H1 (cell line): ENCODE measurements around the gene DCLK1. TPM values are rescaled to one million over a fixed set of nuclear protein-coding genes. Genes with fewer than 3 reads are reported as not detected.

Experiments
- EZH2 ChIP-seq: fragments of 200-600 bp; sonication (generic); IDR thresholded peaks from 2 replicates; pipeline ENCODE4 v1.7.1; 2012; ENCODE audit warnings: low read depth, mild to moderate bottlenecking, moderate library complexity, low read length, inconsistent platforms; ENCODE audit not compliant: severe bottlenecking
- KDM5A ChIP-seq: fragments of 200-600 bp; IDR thresholded peaks from 2 replicates; pipeline ENCODE4 v1.7.1; 2012; ENCODE audit warnings: mild to moderate bottlenecking, low read length, inconsistent platforms, mixed read lengths
- TAF7 ChIP-seq: optimal IDR thresholded peaks from 2 replicates; pipeline ENCODE3; 2011; ENCODE audit warnings: low read depth, mild to moderate bottlenecking, inconsistent platforms, low read length, moderate library complexity, borderline replicate concordance
- polyA plus RNA-seq, 7 experiments: library from polyadenylated mRNA; depleted of rRNA in 3 of 7; stranded (reverse) in 5 of 7; unstranded in 2 of 7; fragments of >200 nt in 5 of 7; fragments of 200-250 nt in 2 of 7; gene quantifications; 1 replicate in 5 of 7; 2 replicates in 1 of 7; 4 replicates in 1 of 7; pipeline versions ENCODE4 v1.2.1 to v1.2.3, GENCODE V29; 2011 to 2013; ENCODE audit warnings: missing spikeins in 2 of 7, mixed read lengths in 2 of 7
- total RNA-seq: library from RNA; stranded (reverse); fragmentation: NEBNext Ultra II Directional; extraction: Animal tissue kit (Norgen Biotek cat#: 25700); gene quantifications from 2 replicates; pipeline ENCODE4 v1.2.1, GENCODE V29; 2021

The DCLK1 gene
- total and polyA plus RNA-seq, 2 of the 8 experiments (the other 6 are each of a cell fraction or from before 2014, with no cell fraction given) = 22.8 to 41.0 TPM

DNA sequence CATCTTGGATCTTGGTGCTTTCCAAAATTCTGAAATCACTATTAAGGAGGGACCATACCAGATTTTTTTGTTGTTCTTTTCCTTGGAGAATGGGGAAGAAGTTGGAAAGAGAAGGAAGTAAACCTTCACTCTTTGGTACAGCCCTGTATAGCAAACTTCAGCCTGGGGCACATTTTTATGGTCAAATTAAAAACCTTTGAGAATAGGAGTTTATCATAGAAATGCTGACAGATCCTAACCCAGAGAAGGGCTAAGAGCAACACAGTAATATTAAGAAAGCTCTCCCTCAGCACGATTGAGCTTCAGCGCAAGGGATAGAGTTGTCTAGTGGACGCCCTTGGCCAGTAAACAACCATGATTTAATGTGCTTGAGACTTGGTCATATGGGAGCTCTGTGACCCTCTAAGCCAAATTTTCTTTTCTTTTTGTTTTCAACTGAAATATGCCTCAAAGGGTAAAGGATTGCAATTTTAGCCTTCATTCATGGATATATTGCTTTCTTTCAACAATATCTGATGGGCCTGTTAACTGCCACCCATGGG is 360.4 kb downstream of the DCLK1 start (continued):
- TF ChIP-seq EZH2 = no peak
- no peak for TF ChIP-seq KDM5A
- TF ChIP-seq TAF7 = no peak
- TF ChIP-seq, all 59 proteins: peak for 0
